Fibroblast of lung (primary cell): ENCODE results near the gene SDC1. TPM values are rescaled to one million over a fixed set of nuclear protein-coding genes. Genes with fewer than 3 reads are reported as not detected.

ENCODE experiments used
- DNase-seq, 2 donors: peaks; one replicate each; pipeline versions ENCODE4 v3.0.0 to v3.0.0-alpha.2; 2010; ENCODE audit warnings: low read depth in 2 of 2
- H2AFZ ChIP-seq: 2 replicates; pipeline ENCODE4 v1.5.1; 2012; ENCODE audit warnings: low read length, control low read depth, inconsistent platforms
- H3K27ac ChIP-seq: 2 replicates; pipeline ENCODE4 v1.5.1; 2011; ENCODE audit warnings: low read length, control low read depth; ENCODE audit not compliant: insufficient read depth
- H3K27me3 ChIP-seq: 2 replicates; pipeline ENCODE4 v1.5.1; 2011; ENCODE audit warnings: mild to moderate bottlenecking, low read length; ENCODE audit not compliant: control insufficient read depth, insufficient read depth
- H3K36me3 ChIP-seq: 2 replicates; pipeline ENCODE4 v1.5.1; 2011; ENCODE audit warnings: low read length; ENCODE audit not compliant: control insufficient read depth, insufficient read depth
- H3K4me1 ChIP-seq: 2 replicates; pipeline ENCODE4 v1.5.1; 2011; ENCODE audit warnings: low read length; ENCODE audit not compliant: control insufficient read depth, insufficient read depth; ENCODE audit errors: extremely low read depth
- H3K4me2 ChIP-seq: 2 replicates; pipeline ENCODE4 v1.5.1; 2011; ENCODE audit warnings: low read length, control low read depth; ENCODE audit not compliant: insufficient read depth; ENCODE audit errors: extremely low read depth
- H3K4me3 ChIP-seq, 4 experiments: fragments of 200-600 bp in 1 of 4; sonication (generic) in 1 of 4; replicated peaks in 1 of 4; 2 replicates each; pipeline ENCODE4 v1.5.1; 2011 to 2016; ENCODE audit warnings: low read length in 4 of 4, low read depth in 3 of 4, mild to moderate bottlenecking in 3 of 4, control low read depth in 2 of 4, inconsistent platforms in 1 of 4, mixed read lengths in 1 of 4; ENCODE audit not compliant: insufficient read depth in 1 of 4; ENCODE audit errors: control extremely low read depth in 1 of 4
- H3K79me2 ChIP-seq: 2 replicates; pipeline ENCODE4 v1.5.1; 2012; ENCODE audit warnings: mild to moderate bottlenecking, low read length, inconsistent platforms; ENCODE audit not compliant: control insufficient read depth, insufficient read depth
- H3K9ac ChIP-seq: 2 replicates; pipeline ENCODE4 v1.5.1; 2011; ENCODE audit warnings: mild to moderate bottlenecking, low read length, control low read depth; ENCODE audit not compliant: insufficient read depth
- H3K9me3 ChIP-seq: 2 replicates; pipeline ENCODE4 v1.5.1; 2012; ENCODE audit warnings: low read depth, low read length; ENCODE audit not compliant: control insufficient read depth, insufficient read depth
- H4K20me1 ChIP-seq: 2 replicates; pipeline ENCODE4 v1.5.1; 2011; ENCODE audit warnings: low read length; ENCODE audit not compliant: control insufficient read depth, insufficient read depth; ENCODE audit errors: extremely low read depth
- EZH2 ChIP-seq: IDR thresholded peaks from 2 replicates; pipeline ENCODE4 v1.5.1; 2012; ENCODE audit warnings: low read length, control low read depth, mild to moderate bottlenecking; ENCODE audit errors: missing control alignments
- polyA plus RNA-seq, 2 donors: library from polyadenylated mRNA; depleted of rRNA in 1 of 2; stranded (reverse) in 1 of 2; unstranded in 1 of 2; fragments of >200 nt; gene quantifications; 2 replicates each; pipeline ENCODE4 v1.2.1, GENCODE V29; 2011 to 2012; ENCODE audit warnings: missing spikeins in 1 of 2
- total RNA-seq: library from RNA; depleted of rRNA; stranded (reverse); fragments of >200 nt; gene quantifications from 2 replicates; pipeline ENCODE4 v1.2.1, GENCODE V29; 2014
- TF ChIP-seq, protein P1 (sequence below), 2 donors: IDR thresholded peaks in 1 of 2; conservative IDR thresholded peaks in 1 of 2; 1 replicate in 1 of 2; 2 replicates in 1 of 2; pipeline ENCODE4 v1.5.1; 2011 to 2012; ENCODE audit warnings: low read length in 2 of 2, control low read depth in 1 of 2, inconsistent platforms in 1 of 2, low read depth in 1 of 2, mild to moderate bottlenecking in 1 of 2

The SDC1 gene
- total and polyA plus RNA-seq, 2 donors (not counting 1 experiment from before 2014, with no cell fraction given): 14.6 to 56.8 TPM

DNA sequence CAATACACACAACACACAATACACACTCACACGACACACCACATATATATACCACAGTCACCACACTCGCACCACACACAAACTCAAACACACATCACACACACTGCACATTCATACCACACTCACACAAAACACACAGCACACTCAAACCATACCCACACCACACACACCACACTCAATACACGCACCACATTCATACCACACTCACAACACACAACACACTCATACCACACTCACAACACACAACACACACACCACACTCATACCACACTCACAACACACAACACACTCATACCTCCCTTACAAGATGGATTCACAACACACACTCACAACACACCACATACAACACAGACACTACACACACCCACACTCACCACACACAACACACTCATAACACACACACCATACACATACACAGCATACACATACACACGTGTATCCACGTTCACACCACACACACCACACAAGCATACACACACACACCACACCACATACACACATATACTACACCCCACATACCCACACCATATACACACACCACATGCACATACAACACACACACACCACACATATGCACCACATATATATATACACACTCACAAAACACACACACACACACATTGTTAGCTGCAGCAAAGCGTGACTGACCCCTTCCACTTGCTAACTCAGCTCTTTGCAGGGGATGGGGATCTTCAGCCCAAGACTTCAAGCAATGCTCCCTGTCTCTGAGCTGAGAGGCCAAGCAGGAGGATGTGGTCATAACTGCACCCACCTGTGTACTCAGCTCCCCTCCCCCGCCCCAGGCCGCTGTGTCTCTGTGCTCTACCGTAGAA lies 59.0 kb downstream of the SDC1 start:
- no peak for TF ChIP-seq EZH2
- TF ChIP-seq, protein P1, sequence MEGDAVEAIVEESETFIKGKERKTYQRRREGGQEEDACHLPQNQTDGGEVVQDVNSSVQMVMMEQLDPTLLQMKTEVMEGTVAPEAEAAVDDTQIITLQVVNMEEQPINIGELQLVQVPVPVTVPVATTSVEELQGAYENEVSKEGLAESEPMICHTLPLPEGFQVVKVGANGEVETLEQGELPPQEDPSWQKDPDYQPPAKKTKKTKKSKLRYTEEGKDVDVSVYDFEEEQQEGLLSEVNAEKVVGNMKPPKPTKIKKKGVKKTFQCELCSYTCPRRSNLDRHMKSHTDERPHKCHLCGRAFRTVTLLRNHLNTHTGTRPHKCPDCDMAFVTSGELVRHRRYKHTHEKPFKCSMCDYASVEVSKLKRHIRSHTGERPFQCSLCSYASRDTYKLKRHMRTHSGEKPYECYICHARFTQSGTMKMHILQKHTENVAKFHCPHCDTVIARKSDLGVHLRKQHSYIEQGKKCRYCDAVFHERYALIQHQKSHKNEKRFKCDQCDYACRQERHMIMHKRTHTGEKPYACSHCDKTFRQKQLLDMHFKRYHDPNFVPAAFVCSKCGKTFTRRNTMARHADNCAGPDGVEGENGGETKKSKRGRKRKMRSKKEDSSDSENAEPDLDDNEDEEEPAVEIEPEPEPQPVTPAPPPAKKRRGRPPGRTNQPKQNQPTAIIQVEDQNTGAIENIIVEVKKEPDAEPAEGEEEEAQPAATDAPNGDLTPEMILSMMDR (conservative IDR thresholded peaks at IDR 0.05 in 1 of 2, IDR thresholded peaks at IDR 0.05 in 1 of 2; ENCODE audit: low read depth in 1 of 2, low read length in 2 of 2): no peak
- H3K4me2 ChIP-seq: peak overlapping the region; percentile 35
- H4K20me1 ChIP-seq: no peaks in the 10 kb centered on the region
- no peaks in the 10 kb centered on the region for H3K36me3 ChIP-seq
- DNase-seq: no peak
- no peaks in the 10 kb centered on the region for H3K27me3 ChIP-seq
- H3K27ac ChIP-seq: peak overlapping the region; percentile 34
- H3K9me3 ChIP-seq: no peaks in the 10 kb centered on the region
- H3K9ac ChIP-seq: no peak overlapping the region
- H3K79me2 ChIP-seq: no peaks in the 10 kb centered on the region
- no peak overlapping the region for H2AFZ ChIP-seq
- H3K4me3 ChIP-seq: no peak overlapping the region
- H3K4me1 ChIP-seq: peaks cover 17% of the 10 kb centered on the region

GRCh38 chr2:20164734-20165478 lies 60.0 kb downstream of the SDC1 start:
- DNase-seq: peak in 1 of 2 donors; percentile 70
- H3K36me3 ChIP-seq: no peaks in the 10 kb centered on the region
- no peak overlapping the region for H2AFZ ChIP-seq
- H3K9ac ChIP-seq: no peak overlapping the region
- H3K79me2 ChIP-seq: no peaks in the 10 kb centered on the region
- peaks cover 17% of the 10 kb centered on the region for H3K4me1 ChIP-seq
- H3K4me3 ChIP-seq: no peak overlapping the region
- no peak for TF ChIP-seq EZH2
- TF ChIP-seq, protein P1 (conservative IDR thresholded peaks at IDR 0.05 in 1 of 2, IDR thresholded peaks at IDR 0.05 in 1 of 2; ENCODE audit: low read depth in 1 of 2, low read length in 2 of 2): no peak
- H3K4me2 ChIP-seq: no peak overlapping the region
- no peaks in the 10 kb centered on the region for H4K20me1 ChIP-seq
- H3K27ac ChIP-seq: no peak overlapping the region
- H3K27me3 ChIP-seq: no peaks in the 10 kb centered on the region
- H3K9me3 ChIP-seq: no peaks in the 10 kb centered on the region

DNA sequence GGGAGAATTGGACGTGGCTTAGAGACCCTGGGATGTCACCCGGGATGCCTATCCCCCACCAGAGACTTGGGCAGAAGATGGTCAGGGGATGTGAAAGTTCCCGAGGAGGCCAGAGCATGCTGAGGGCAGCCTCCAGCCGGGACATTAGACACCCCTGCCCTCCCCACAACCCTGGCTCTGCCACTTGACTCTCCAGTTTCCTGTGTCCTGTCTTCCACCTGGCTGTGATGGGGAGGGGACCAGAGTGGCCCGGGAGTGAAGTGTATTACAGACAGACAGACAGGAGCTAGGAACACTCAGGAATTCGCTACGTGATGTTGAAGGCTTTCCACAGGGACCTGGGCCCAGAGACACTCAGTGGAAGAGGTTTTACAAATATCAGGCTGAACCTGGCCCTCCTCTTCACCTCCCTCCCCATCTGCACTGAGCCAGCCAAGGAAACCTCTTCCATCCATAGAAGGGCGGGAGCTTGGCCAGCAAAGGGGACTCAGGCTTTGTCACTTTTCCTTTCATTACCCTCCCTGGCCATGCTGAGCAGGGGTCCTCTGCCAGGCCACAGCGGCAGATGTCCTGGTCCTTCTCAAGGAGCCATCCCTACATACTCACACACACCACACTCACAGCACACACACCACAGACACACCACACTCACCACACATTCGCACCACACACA lies 60.7 kb downstream of the SDC1 start:
- no peaks in the 10 kb centered on the region for H3K79me2 ChIP-seq
- H3K4me3 ChIP-seq: no peak overlapping the region
- no peak for TF ChIP-seq EZH2
- TF ChIP-seq, protein P1 (conservative IDR thresholded peaks at IDR 0.05 in 1 of 2, IDR thresholded peaks at IDR 0.05 in 1 of 2; ENCODE audit: low read depth in 1 of 2, low read length in 2 of 2): no peak
- H3K36me3 ChIP-seq: no peaks in the 10 kb centered on the region
- H2AFZ ChIP-seq: no peak overlapping the region
- DNase-seq: peak in 1 of 2 donors; percentile 40
- no peak overlapping the region for H3K4me2 ChIP-seq
- no peak overlapping the region for H3K27ac ChIP-seq
- H3K9ac ChIP-seq: no peak overlapping the region
- peaks cover 17% of the 10 kb centered on the region for H3K4me1 ChIP-seq
- H4K20me1 ChIP-seq: no peaks in the 10 kb centered on the region
- no peaks in the 10 kb centered on the region for H3K9me3 ChIP-seq
- H3K27me3 ChIP-seq: no peaks in the 10 kb centered on the region
